Endothelial cell of umbilical vein (primary cell): ENCODE measurements around the gene LMBRD1. TPM values are rescaled to one million over a fixed set of nuclear protein-coding genes. Genes with fewer than 3 reads are reported as not detected.

Experiments used
- BruUV-seq: library from RNA; stranded (reverse); fragments of 400-500 nt; replicated peaks from 2 replicates; lab custom pipeline; 2021; lab: Mats Ljungman, UMichigan
- CTCF ChIA-PET: fragments of 300-600, 350-600 bp; sonication (Branson Sonifier 250); formaldehyde crosslinking; loops from one replicate; lab custom pipeline; 2021; ENCODE audit warnings: antibody characterized with exemption, inconsistent platforms; lab: Charles Lee
- POLR2A ChIA-PET: fragments of 300-600, 350-600 bp; sonication (Branson Sonifier 250); formaldehyde crosslinking; loops from one replicate; lab custom pipeline; 2021; ENCODE audit warnings: antibody characterized with exemption, inconsistent platforms; lab: Charles Lee
- DNase-seq: peaks from one replicate; pipeline ENCODE4 v3.0.0-alpha.2; 2011; ENCODE audit warnings: low read depth, low spot score
- FAIRE-seq: peaks from 2 replicates; lab custom pipeline; 2011; peaks lifted over from hg19 to GRCh38; lab: Jason Lieb, UNC
- H2AFZ ChIP-seq: 2 replicates; pipeline ENCODE4 v1.6.0; 2012; ENCODE audit warnings: low read depth, low read length, control low read depth, inconsistent platforms
- H3K27ac ChIP-seq: 2 replicates; pipeline ENCODE4 v1.5.1; 2011; ENCODE audit warnings: low read depth, mild to moderate bottlenecking, control low read depth, low read length, moderate library complexity; ENCODE audit not compliant: insufficient read depth
- H3K27me3 ChIP-seq, 2 experiments: 2 replicates each; pipeline versions ENCODE4 v1.6.0 to v1.6.1; 2011; ENCODE audit warnings: low read length in 2 of 2, mixed read lengths in 1 of 2; ENCODE audit not compliant: control insufficient read depth in 2 of 2, insufficient read depth in 2 of 2
- H3K36me3 ChIP-seq, 2 experiments: 2 replicates in 1 of 2; 3 replicates in 1 of 2; pipeline ENCODE4 v1.5.1; 2011; ENCODE audit warnings: low read length in 2 of 2, mild to moderate bottlenecking in 1 of 2, moderate library complexity in 1 of 2; ENCODE audit not compliant: control insufficient read depth in 2 of 2, insufficient read depth in 2 of 2; ENCODE audit errors: extremely low read depth in 1 of 2
- H3K4me1 ChIP-seq: 3 replicates; pipeline ENCODE4 v1.5.1; 2011; ENCODE audit warnings: mild to moderate bottlenecking, low read length; ENCODE audit not compliant: control insufficient read depth, insufficient read depth; ENCODE audit errors: extremely low read depth
- H3K4me2 ChIP-seq: 2 replicates; pipeline ENCODE4 v1.6.1; 2011; ENCODE audit warnings: low read length, control low read depth, mixed read lengths; ENCODE audit not compliant: insufficient read depth
- H3K4me3 ChIP-seq, 3 experiments: fragments of 200-600 bp in 1 of 3; sonication (generic), shearing (Covaris generic) in 1 of 3; replicated peaks in 1 of 3; 2 replicates each; pipeline ENCODE4 v1.5.1; 2011 to 2016; ENCODE audit warnings: control low read depth in 3 of 3, low read length in 3 of 3, mild to moderate bottlenecking in 2 of 3, inconsistent platforms in 1 of 3, low read depth in 1 of 3, moderate library complexity in 1 of 3; ENCODE audit not compliant: insufficient read depth in 1 of 3
- H3K79me2 ChIP-seq: 2 replicates; pipeline ENCODE4 v1.6.0; 2012; ENCODE audit warnings: low read length, inconsistent platforms; ENCODE audit not compliant: control insufficient read depth, insufficient read depth
- H3K9ac ChIP-seq: replicated peaks from 2 replicates; pipeline ENCODE3; 2011; ENCODE audit warnings: low read length, control low read depth; ENCODE audit not compliant: insufficient read depth; ENCODE audit errors: extremely low read depth
- H3K9me1 ChIP-seq: replicated peaks from 3 replicates; pipeline ENCODE4 v1.6.0; 2011; ENCODE audit warnings: mild to moderate bottlenecking, low read length; ENCODE audit not compliant: control insufficient read depth, insufficient read depth; ENCODE audit errors: extremely low read depth
- H3K9me3 ChIP-seq: replicated peaks from 2 replicates; pipeline ENCODE4 v1.5.1; 2012; ENCODE audit warnings: low read length, inconsistent platforms; ENCODE audit not compliant: control insufficient read depth, insufficient read depth
- H4K20me1 ChIP-seq: replicated peaks from 2 replicates; pipeline ENCODE3; 2011; ENCODE audit warnings: mild to moderate bottlenecking, low read length; ENCODE audit not compliant: control insufficient read depth, insufficient read depth; ENCODE audit errors: extremely low read depth
- EZH2 ChIP-seq: IDR thresholded peaks from 2 replicates; pipeline ENCODE4 v1.6.1; 2012; ENCODE audit warnings: borderline replicate concordance, low read depth, mild to moderate bottlenecking, moderate library complexity, low read length, inconsistent platforms; ENCODE audit not compliant: severe bottlenecking
- FOS ChIP-seq: IDR thresholded peaks from 2 replicates; pipeline ENCODE4 v1.6.1; 2011; ENCODE audit warnings: mild to moderate bottlenecking, low read length, moderate library complexity, borderline replicate concordance; ENCODE audit not compliant: insufficient read depth
- JUN ChIP-seq: IDR thresholded peaks from 2 replicates; pipeline ENCODE4 v1.6.1; 2011; ENCODE audit warnings: borderline replicate concordance, low read depth; ENCODE audit not compliant: insufficient read length, insufficient read depth
- MYC ChIP-seq: IDR thresholded peaks from one replicate; pipeline ENCODE4 v1.6.1; 2011; ENCODE audit warnings: mild to moderate bottlenecking, low read depth, low read length
- POLR2A ChIP-seq: IDR thresholded peaks from 2 replicates; pipeline ENCODE4 v1.6.1; 2012; ENCODE audit warnings: low read depth, mild to moderate bottlenecking, control low read depth, low read length
- POLR2AphosphoS5 ChIP-seq: IDR thresholded peaks from 2 replicates; pipeline ENCODE4 v1.6.1; 2012; ENCODE audit warnings: low read depth, mild to moderate bottlenecking, control low read depth, low read length, moderate library complexity; ENCODE audit not compliant: insufficient read depth
- dilution Hi-C: fragments of 300-500 bp; cut with MboI; formaldehyde crosslinking; loops from one replicate; pipeline ENCODE4 v1.15.0; 2019; ENCODE audit warnings: low sequenced_read_pairs; ENCODE audit not compliant: extremely low pct_ligation_motif_present
- intact Hi-C: fragments of 100-400 bp; cut with micrococcal nuclease; formaldehyde crosslinking; loops from one replicate; pipeline ENCODE4 v1.10.0; 2022
- polyA plus RNA-seq, 4 experiments: library from polyadenylated mRNA; depleted of rRNA in 3 of 4; stranded (reverse) in 3 of 4; unstranded in 1 of 4; fragments of >200 nt; gene quantifications; 2 replicates each; pipeline versions ENCODE4 v1.2.1 to v1.2.3, GENCODE V29; 2011 to 2012; ENCODE audit warnings: missing spikeins in 1 of 4
- total RNA-seq: library from RNA; stranded (reverse); gene quantifications from 2 replicates; pipeline ENCODE4 v1.2.3, GENCODE V29; 2021
- TF ChIP-seq, protein P1 (sequence below), 2 donors: IDR thresholded peaks; 1 replicate in 1 of 2; 2 replicates in 1 of 2; pipeline ENCODE4 v1.5.1; 2011; ENCODE audit warnings: low read length in 2 of 2, mild to moderate bottlenecking in 2 of 2, moderate library complexity in 2 of 2, control low read depth in 1 of 2, inconsistent platforms in 1 of 2, low read depth in 1 of 2; ENCODE audit not compliant: insufficient read depth in 1 of 2; ENCODE audit errors: extremely low read depth in 1 of 2
- TF ChIP-seq, protein P2 (sequence below): IDR thresholded peaks from 2 replicates; pipeline ENCODE4 v1.6.1; 2011; ENCODE audit not compliant: insufficient read depth, insufficient read length

The LMBRD1 gene
- total and polyA plus RNA-seq, 2 donors (not counting 3 experiments of a cell fraction or from before 2014, with no cell fraction given) = 9.8 to 14.6 TPM

DNA sequence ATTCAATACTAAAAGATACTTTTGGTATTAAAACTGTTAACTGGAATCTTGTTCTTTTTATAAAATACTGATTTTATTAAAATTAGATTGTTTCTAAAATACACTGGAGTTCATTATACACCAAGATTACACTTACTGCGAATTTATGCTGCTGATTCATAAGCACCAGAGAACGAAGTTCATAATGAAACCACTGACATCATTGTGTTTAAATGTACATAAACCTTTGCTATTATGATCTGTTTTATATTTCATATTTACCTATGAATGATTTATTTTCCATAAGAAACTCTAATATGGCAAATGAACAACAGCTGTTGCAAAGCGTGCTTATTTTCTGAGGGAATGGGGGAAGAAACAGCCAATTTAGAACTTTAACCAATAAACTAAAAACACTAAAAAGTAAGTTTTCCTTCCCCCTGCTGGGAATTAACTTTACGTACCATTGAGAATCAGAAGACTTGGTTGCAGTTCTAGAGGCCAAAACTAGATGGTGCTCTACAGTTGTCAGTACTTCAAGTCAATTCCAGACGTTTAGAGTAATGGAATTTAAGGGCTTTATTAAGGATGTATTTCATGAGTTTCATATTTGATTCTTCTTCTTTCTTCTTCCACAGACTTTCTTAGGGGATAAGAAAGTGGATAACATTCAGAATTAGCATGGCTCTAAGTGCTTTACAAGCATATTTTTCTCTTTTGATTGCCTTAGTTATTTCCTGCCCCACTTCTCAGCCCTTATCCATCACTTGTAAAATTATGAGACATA, 38.8 kb upstream of the LMBRD1 start:
- Histone ChIP-seq H3K4me3 (no peak overlapping the region), H3K9me3 (no peaks in the 10 kb centered on the region), H3K27ac (no peak overlapping the region), H3K9ac (no peak overlapping the region), H3K4me2 (no peak overlapping the region), H4K20me1 (no peaks in the 10 kb centered on the region), H3K79me2 (no peaks in the 10 kb centered on the region), H3K36me3 (no peaks in the 10 kb centered on the region), H3K4me1 (no peaks in the 10 kb centered on the region), H2AFZ (no peak overlapping the region), H3K27me3 (peaks cover 0 to 3% of the 10 kb centered on the region in 2 experiments), H3K9me1 (no peaks in the 10 kb centered on the region)
- DNase-seq (peak; percentile 59), FAIRE-seq (peak; percentile 69)
- dilution Hi-C loops (no loop called here), intact Hi-C loops (loop anchor here (2.0 to 5.0 kb wide), 2 partner anchors 273 to 332 kb away; no protein-coding TSS in a partner anchor)
- no peak for TF ChIP-seq POLR2A
- no peak for TF ChIP-seq JUN
- no peak for TF ChIP-seq MYC
- TF ChIP-seq, protein P1, sequence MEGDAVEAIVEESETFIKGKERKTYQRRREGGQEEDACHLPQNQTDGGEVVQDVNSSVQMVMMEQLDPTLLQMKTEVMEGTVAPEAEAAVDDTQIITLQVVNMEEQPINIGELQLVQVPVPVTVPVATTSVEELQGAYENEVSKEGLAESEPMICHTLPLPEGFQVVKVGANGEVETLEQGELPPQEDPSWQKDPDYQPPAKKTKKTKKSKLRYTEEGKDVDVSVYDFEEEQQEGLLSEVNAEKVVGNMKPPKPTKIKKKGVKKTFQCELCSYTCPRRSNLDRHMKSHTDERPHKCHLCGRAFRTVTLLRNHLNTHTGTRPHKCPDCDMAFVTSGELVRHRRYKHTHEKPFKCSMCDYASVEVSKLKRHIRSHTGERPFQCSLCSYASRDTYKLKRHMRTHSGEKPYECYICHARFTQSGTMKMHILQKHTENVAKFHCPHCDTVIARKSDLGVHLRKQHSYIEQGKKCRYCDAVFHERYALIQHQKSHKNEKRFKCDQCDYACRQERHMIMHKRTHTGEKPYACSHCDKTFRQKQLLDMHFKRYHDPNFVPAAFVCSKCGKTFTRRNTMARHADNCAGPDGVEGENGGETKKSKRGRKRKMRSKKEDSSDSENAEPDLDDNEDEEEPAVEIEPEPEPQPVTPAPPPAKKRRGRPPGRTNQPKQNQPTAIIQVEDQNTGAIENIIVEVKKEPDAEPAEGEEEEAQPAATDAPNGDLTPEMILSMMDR (IDR thresholded peaks at IDR 0.05; ENCODE audit: extremely low read depth in 1 of 2, insufficient read depth in 1 of 2, low read depth in 1 of 2, low read length in 2 of 2) = peak; percentile 46 to 70
- TF ChIP-seq EZH2 = no peak
- TF ChIP-seq, protein P2, sequence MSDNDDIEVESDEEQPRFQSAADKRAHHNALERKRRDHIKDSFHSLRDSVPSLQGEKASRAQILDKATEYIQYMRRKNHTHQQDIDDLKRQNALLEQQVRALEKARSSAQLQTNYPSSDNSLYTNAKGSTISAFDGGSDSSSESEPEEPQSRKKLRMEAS = no peak
- TF ChIP-seq POLR2AphosphoS5 = no peak
- TF ChIP-seq FOS = no peak
- no TSS peak for BruUV-seq
- CTCF ChIA-PET = interaction anchor here (0.5 to 1.6 kb wide), 5 partner anchors 30 to 515 kb away, joined by 3 to 9 read pairs (median 5); no protein-coding TSS in a partner anchor
- POLR2A ChIA-PET = no interaction called here
